Measurements from ENCODE around the gene CD180.

DNA sequence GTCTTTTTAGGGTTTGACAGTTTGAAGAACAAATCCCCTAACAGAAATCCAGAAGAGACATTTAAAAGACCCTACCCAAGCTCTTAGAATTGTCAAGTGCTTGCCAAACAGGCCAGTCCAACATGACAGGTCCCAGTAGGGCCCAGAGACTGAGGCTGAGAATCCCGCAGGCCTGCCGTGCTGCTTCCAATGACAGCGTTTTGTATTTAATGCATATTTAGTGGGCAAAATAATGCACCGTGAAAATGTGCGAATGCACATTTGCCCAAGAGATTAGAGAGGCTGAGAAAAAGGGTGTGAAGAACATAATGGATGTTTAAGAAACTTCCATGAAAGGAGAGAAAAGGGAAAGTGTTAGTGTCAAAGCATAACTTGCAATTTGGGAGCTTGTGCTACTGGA is 57.6 kb downstream of the CD180 start:
- TF ChIP-seq, protein P1, sequence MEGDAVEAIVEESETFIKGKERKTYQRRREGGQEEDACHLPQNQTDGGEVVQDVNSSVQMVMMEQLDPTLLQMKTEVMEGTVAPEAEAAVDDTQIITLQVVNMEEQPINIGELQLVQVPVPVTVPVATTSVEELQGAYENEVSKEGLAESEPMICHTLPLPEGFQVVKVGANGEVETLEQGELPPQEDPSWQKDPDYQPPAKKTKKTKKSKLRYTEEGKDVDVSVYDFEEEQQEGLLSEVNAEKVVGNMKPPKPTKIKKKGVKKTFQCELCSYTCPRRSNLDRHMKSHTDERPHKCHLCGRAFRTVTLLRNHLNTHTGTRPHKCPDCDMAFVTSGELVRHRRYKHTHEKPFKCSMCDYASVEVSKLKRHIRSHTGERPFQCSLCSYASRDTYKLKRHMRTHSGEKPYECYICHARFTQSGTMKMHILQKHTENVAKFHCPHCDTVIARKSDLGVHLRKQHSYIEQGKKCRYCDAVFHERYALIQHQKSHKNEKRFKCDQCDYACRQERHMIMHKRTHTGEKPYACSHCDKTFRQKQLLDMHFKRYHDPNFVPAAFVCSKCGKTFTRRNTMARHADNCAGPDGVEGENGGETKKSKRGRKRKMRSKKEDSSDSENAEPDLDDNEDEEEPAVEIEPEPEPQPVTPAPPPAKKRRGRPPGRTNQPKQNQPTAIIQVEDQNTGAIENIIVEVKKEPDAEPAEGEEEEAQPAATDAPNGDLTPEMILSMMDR (IDR thresholded peaks at IDR 0.05): no peak
- TF ChIP-seq POLR2A (IDR thresholded peaks at IDR 0.05) (no peak), POLR2AphosphoS5 (IDR thresholded peaks at IDR 0.05) (no peak)

Data from breast epithelium (tissue), 3 donors.